ENCODE measurements around the gene TEAD4.

TEAD4 gene

GRCh38 chr12:2925322-2925995 is 33.7 kb upstream of the TEAD4 start:
- Mint-ChIP-seq H3K9me3 (no peaks in the 10 kb centered on the region), H3K27me3 (ENCODE audit: low read depth) (peaks cover 4% of the 10 kb centered on the region), H3K27ac (no peak overlapping the region), H3K36me3 (ENCODE audit: low read depth) (peaks cover 68% of the 10 kb centered on the region), H3K4me1 (no peaks in the 10 kb centered on the region), H3K4me3 (no peak overlapping the region)
- no peak for TF ChIP-seq CTCF (IDR thresholded peaks at IDR 0.05; ENCODE audit: unreplicated experiment in 3 of 3)

- Mint-ChIP-seq H3K27ac (no peak overlapping the region), H3K27me3 (ENCODE audit: low read depth) (no peaks in the 10 kb centered on the region), H3K4me3 (no peak overlapping the region), H3K36me3 (ENCODE audit: low read depth) (peaks cover 61% of the 10 kb centered on the region), H3K9me3 (no peaks in the 10 kb centered on the region), H3K4me1 (no peaks in the 10 kb centered on the region)
- TF ChIP-seq CTCF (IDR thresholded peaks at IDR 0.05; ENCODE audit: unreplicated experiment in 3 of 3) = no peak
Measured at GRCh38 chr12:2930865-2931264, 28.3 kb upstream of the TEAD4 start.

- Mint-ChIP-seq H3K4me1 (no peaks in the 10 kb centered on the region), H3K27me3 (ENCODE audit: low read depth) (no peaks in the 10 kb centered on the region), H3K27ac (no peak overlapping the region), H3K9me3 (no peaks in the 10 kb centered on the region), H3K36me3 (ENCODE audit: low read depth) (peaks cover 55% of the 10 kb centered on the region), H3K4me3 (no peak overlapping the region)
- TF ChIP-seq CTCF (IDR thresholded peaks at IDR 0.05; ENCODE audit: unreplicated experiment in 3 of 3) = no peak
Measured at GRCh38 chr12:2933586-2933985, 25.6 kb upstream of the TEAD4 start.

GRCh38 chr12:2934371-2934770 is 24.8 kb upstream of the TEAD4 start:
- no peak for TF ChIP-seq CTCF (IDR thresholded peaks at IDR 0.05; ENCODE audit: unreplicated experiment in 3 of 3)
- peaks cover 56% of the 10 kb centered on the region for H3K36me3 Mint-ChIP-seq (ENCODE audit: low read depth)
- H3K4me1 Mint-ChIP-seq = no peaks in the 10 kb centered on the region
- no peaks in the 10 kb centered on the region for H3K27me3 Mint-ChIP-seq (ENCODE audit: low read depth)
- H3K9me3 Mint-ChIP-seq = no peaks in the 10 kb centered on the region
- H3K27ac Mint-ChIP-seq = no peak overlapping the region
- no peak overlapping the region for H3K4me3 Mint-ChIP-seq

GRCh38 chr12:2936301-2936700 is 22.9 kb upstream of the TEAD4 start:
- Mint-ChIP-seq H3K4me1 (peaks cover 11% of the 10 kb centered on the region), H3K4me3 (no peak overlapping the region), H3K9me3 (no peaks in the 10 kb centered on the region), H3K27me3 (ENCODE audit: low read depth) (no peaks in the 10 kb centered on the region), H3K27ac (no peak overlapping the region), H3K36me3 (ENCODE audit: low read depth) (peaks cover 57% of the 10 kb centered on the region)
- TF ChIP-seq CTCF (IDR thresholded peaks at IDR 0.05; ENCODE audit: unreplicated experiment in 3 of 3) = no peak

GRCh38 chr12:2937500-2937899 is 21.7 kb upstream of the TEAD4 start:
- H3K36me3 Mint-ChIP-seq (ENCODE audit: low read depth) = peaks cover 51% of the 10 kb centered on the region
- H3K27me3 Mint-ChIP-seq (ENCODE audit: low read depth) = no peaks in the 10 kb centered on the region
- H3K27ac Mint-ChIP-seq = no peak overlapping the region
- no peak for TF ChIP-seq CTCF (IDR thresholded peaks at IDR 0.05; ENCODE audit: unreplicated experiment in 3 of 3)
- peaks cover 11% of the 10 kb centered on the region for H3K4me1 Mint-ChIP-seq
- H3K4me3 Mint-ChIP-seq = no peak overlapping the region
- H3K9me3 Mint-ChIP-seq = no peaks in the 10 kb centered on the region
